Gastroesophageal sphincter (tissue), 3 donors: ENCODE results near the gene MTUS2.

Experiments
- CTCF ChIP-seq, 4 experiments: fragments of 200-600 bp in 2 of 4; fragments of 450-650 bp in 2 of 4; sonication (generic) in 1 of 4; IDR thresholded peaks; one replicate each; pipeline ENCODE4 v1.5.1; 2017 to 2019; ENCODE audit warnings: antibody characterized with exemption in 4 of 4, mild to moderate bottlenecking in 2 of 4, moderate library complexity in 2 of 4
- EP300 ChIP-seq: sonication (generic); formaldehyde crosslinking; IDR thresholded peaks from one replicate; pipeline ENCODE4 v1.6.1; 2017; ENCODE audit warnings: antibody characterized with exemption, mild to moderate bottlenecking
- POLR2A ChIP-seq, 2 donors: fragments of 450-650 bp; IDR thresholded peaks; one replicate each; pipeline ENCODE4 v1.6.1; 2017; ENCODE audit warnings: antibody characterized with exemption in 2 of 2, mild to moderate bottlenecking in 2 of 2, moderate library complexity in 1 of 2

DNA sequence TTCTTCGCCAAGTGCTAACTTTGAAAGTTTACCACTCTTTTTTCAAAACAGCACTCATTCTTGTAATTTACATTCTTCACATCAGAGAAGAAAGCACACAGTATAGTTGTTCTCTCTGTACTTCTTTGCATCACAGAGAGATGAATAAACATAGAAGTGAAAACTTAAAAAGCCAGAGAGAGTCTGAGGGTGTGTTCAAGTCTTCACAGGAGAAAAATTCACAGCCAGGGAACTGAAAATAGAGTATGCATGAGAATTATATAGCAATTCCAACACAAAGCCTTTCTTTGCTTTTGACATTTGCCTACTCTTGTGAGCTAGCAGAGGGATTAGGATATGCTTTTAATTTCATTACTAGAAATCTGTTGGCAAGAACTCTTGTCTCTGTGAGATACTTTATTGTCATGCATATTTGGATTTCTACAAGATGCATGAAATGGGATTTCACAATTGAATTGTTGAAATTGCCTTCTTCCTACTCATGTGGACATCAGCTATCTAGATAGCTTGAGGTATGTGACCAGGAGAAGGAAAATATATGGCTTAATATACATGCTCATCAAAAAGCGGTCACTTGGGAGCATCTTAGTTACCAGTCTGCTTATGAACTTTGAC lies 609.3 kb downstream of the MTUS2 start:
- TF ChIP-seq POLR2A (IDR thresholded peaks at IDR 0.05) (no peak), CTCF (IDR thresholded peaks at IDR 0.05) (no peak), EP300 (no peak)
